Measurements from ENCODE around the gene RNF34. TPM values are rescaled to one million over a fixed set of nuclear protein-coding genes. Genes with fewer than 3 reads are reported as not detected.

The RNF34 gene
- total and polyA plus RNA-seq, 2 donors (not counting 3 experiments of a cell fraction or from before 2014, with no cell fraction given): 37.6 to 51.1 TPM

- no peaks in the 10 kb centered on the region for H4K20me1 ChIP-seq (replicated peaks; ENCODE audit: control insufficient read depth, extremely low read depth, insufficient read depth, low read length)
- TF ChIP-seq FOS (IDR thresholded peaks at IDR 0.05; ENCODE audit: borderline replicate concordance, insufficient read depth, low read length) (no peak), GATA2 (IDR thresholded peaks at IDR 0.05; ENCODE audit: insufficient read depth, insufficient read length, low read depth, low read length) (no peak), CTCF (IDR thresholded peaks at IDR 0.05; ENCODE audit: extremely low read depth in 1 of 2, insufficient read depth in 1 of 2, low read depth in 1 of 2, low read length in 2 of 2) (no peak), MYC (IDR thresholded peaks at IDR 0.05; ENCODE audit: low read depth, low read length) (no peak), JUN (IDR thresholded peaks at IDR 0.05; ENCODE audit: borderline replicate concordance, insufficient read depth, insufficient read length, low read depth) (no peak), POLR2A (IDR thresholded peaks at IDR 0.05; ENCODE audit: low read depth, low read length) (no peak), MAX (IDR thresholded peaks at IDR 0.05; ENCODE audit: insufficient read depth, insufficient read length) (no peak), POLR2AphosphoS5 (IDR thresholded peaks at IDR 0.05; ENCODE audit: insufficient read depth, low read depth, low read length) (no peak), EZH2 (IDR thresholded peaks at IDR 0.05; ENCODE audit: borderline replicate concordance, low read depth, low read length, severe bottlenecking) (no peak)
- no peak overlapping the region for H3K9ac ChIP-seq (replicated peaks; ENCODE audit: extremely low read depth, insufficient read depth, low read length)
- H2AFZ ChIP-seq (ENCODE audit: low read depth, low read length): no peak overlapping the region
- DNase-seq (ENCODE audit: low read depth, low spot score): no peak
- BruUV-seq (replicated peaks): no TSS peak
- no peaks in the 10 kb centered on the region for H3K9me1 ChIP-seq (replicated peaks; ENCODE audit: control insufficient read depth, extremely low read depth, insufficient read depth, low read length)
- dilution Hi-C loops (cut with MboI; ENCODE audit: extremely low pct_ligation_motif_present, low sequenced_read_pairs) (no loop called here), intact Hi-C loops (cut with micrococcal nuclease) (no loop called here)
- no peak for FAIRE-seq
- no peaks in the 10 kb centered on the region for H3K36me3 ChIP-seq (ENCODE audit: control insufficient read depth in 2 of 2, extremely low read depth in 1 of 2, insufficient read depth in 2 of 2, low read length in 2 of 2)
- H3K27ac ChIP-seq (ENCODE audit: insufficient read depth, low read depth, low read length): no peak overlapping the region
- ChIA-PET CTCF (interaction anchor here (0.8 to 2.1 kb wide), 2 partner anchors 8 to 28 kb away, joined by 3 to 7 read pairs; partner anchors contain the start of gene RNF34), POLR2A (interaction anchor here (1.3 kb wide), 1 partner anchor 9 kb away, joined by 5 read pairs; the partner anchor contains the start of gene RNF34)
- no peaks in the 10 kb centered on the region for H3K9me3 ChIP-seq (replicated peaks; ENCODE audit: control insufficient read depth, insufficient read depth, low read length)
- peaks cover 6% of the 10 kb centered on the region for H3K4me1 ChIP-seq (ENCODE audit: control insufficient read depth, extremely low read depth, insufficient read depth, low read length)
- no peak overlapping the region for H3K4me3 ChIP-seq (replicated peaks in 1 of 3; ENCODE audit: insufficient read depth in 1 of 3, low read depth in 1 of 3, low read length in 3 of 3)
- H3K79me2 ChIP-seq (ENCODE audit: control insufficient read depth, insufficient read depth, low read length): no peaks in the 10 kb centered on the region
- no peaks in the 10 kb centered on the region for H3K27me3 ChIP-seq (ENCODE audit: control insufficient read depth in 2 of 2, insufficient read depth in 2 of 2, low read length in 2 of 2)
- H3K4me2 ChIP-seq (ENCODE audit: insufficient read depth, low read length): no peak overlapping the region
Measured at GRCh38 chr12:121391619-121392324, 8.1 kb upstream of the RNF34 start.

All from endothelial cell of umbilical vein (primary cell).